ENCODE data around the gene AP4M1.

Gene AP4M1

DNA sequence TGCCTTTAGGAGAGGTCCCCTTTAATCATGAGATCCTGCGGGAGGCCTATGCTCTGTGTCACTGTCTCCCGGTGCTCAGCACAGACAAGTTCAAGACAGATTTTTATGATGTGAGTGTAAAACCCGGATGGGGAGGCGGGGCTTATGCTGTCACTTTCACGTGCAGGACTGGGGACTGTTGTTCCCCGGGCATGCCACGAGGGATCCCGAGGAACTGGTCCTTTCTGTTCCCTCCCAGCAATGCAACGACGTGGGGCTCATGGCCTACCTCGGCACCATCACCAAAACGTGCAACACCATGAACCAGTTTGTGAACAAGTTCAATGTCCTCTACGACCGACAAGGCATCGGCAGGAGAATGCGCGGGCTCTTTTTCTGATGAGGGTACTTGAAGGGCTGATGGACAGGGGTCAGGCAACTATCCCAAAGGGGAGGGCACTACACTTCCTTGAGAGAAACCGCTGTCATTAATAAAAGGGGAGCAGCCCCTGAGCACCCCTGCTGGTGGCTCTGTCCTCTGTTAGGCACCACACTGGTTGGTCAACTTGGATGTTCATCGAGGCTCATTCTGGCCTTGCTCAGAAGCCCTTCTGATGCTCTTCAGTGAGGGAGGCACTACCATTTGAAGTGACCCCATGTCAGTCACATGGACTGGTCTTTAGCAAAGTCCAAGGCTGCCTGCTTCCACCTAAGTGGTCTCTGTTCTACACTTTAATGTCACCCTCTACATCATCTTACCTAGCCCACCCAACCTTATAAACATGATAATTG lies 9.8 kb upstream of the AP4M1 start:
- no peak for DNase-seq (ENCODE audit: low spot score)
- H3K4me3 ChIP-seq: no peak overlapping the region
- no peak overlapping the region for H3K27ac ChIP-seq
- TF ChIP-seq CTCF (IDR thresholded peaks at IDR 0.05): no peak

DNA sequence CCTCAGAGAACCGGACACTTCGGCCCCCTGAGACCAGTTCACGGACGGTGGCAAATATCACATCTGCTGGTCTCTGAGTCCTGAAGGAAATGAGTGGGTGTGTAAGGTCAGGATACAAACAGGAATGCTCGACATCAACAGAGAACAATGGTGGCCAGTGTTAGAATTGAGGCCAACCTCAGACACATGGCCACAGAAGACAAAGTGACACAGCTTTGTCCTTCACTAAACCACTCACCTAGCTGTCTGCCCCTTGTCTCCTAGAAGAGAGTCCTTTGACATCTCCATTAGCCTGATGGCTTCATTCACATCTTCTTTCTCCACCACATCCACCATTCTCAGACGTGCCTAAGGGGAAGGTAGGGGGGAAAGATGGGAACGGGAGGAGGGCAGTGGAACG lies 8.4 kb upstream of the AP4M1 start:
- no peak overlapping the region for H3K4me3 ChIP-seq
- H3K27ac ChIP-seq: no peak overlapping the region
- TF ChIP-seq CTCF (IDR thresholded peaks at IDR 0.05): no peak
- DNase-seq (ENCODE audit: low spot score): no peak

DNA sequence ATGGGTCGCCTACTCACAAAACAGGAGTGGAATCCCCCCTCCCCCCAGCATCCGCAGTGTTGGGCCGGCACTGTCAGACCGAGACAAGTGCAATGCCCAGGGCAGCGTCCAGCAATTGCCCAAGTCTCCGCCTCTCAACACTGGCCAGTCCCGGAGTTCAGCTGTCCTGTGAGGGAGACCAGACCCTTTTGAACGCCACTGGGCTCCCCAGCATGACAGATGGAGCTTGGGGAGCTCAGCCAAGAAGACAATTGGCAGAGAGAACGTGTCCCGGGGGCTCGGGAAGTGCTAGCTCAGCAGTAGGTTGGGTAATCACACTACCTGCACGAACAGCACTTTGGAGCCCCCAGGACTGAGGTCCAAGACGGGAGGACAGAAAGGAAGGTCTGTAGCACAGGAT lies 7.9 kb upstream of the AP4M1 start:
- DNase-seq (ENCODE audit: low spot score): no peak
- Histone ChIP-seq H3K4me3 (no peak overlapping the region), H3K27ac (no peak overlapping the region)
- no peak for TF ChIP-seq CTCF (IDR thresholded peaks at IDR 0.05)

- H3K27ac ChIP-seq: no peak overlapping the region
- no peak for TF ChIP-seq CTCF (IDR thresholded peaks at IDR 0.05)
- no peak for DNase-seq (ENCODE audit: low spot score)
- H3K4me3 ChIP-seq: no peak overlapping the region
Measured at GRCh38 chr7:100093925-100094486, 7.4 kb upstream of the AP4M1 start.

DNA sequence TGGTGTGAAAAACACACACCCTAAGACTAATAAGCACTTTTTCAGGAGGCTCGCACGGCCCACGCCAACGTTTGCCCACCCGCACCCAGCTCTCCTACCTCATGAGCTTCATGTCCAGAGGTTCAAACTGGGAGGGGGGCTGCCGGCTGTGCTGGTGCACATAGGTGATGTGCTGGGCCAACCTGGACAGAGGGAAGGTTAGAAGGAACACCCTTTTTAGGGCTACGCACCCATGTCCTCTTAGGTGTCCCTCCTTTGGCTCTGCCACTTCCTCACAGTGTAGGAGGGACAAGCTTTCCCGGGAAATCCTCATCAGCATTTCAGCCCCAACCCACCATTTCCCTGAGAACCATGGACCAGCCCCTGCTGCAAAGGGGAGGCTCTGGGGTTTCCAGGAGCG lies 6.2 kb upstream of the AP4M1 start:
- Histone ChIP-seq H3K27ac (no peak overlapping the region), H3K4me3 (no peak overlapping the region)
- TF ChIP-seq CTCF (IDR thresholded peaks at IDR 0.05): no peak
- no peak for DNase-seq (ENCODE audit: low spot score)

- Histone ChIP-seq H3K27ac (no peak overlapping the region), H3K4me3 (no peak overlapping the region)
- no peak for TF ChIP-seq CTCF (IDR thresholded peaks at IDR 0.05)
- DNase-seq (ENCODE audit: low spot score): no peak
Measured at GRCh38 chr7:100095704-100096103, 5.7 kb upstream of the AP4M1 start.

DNA sequence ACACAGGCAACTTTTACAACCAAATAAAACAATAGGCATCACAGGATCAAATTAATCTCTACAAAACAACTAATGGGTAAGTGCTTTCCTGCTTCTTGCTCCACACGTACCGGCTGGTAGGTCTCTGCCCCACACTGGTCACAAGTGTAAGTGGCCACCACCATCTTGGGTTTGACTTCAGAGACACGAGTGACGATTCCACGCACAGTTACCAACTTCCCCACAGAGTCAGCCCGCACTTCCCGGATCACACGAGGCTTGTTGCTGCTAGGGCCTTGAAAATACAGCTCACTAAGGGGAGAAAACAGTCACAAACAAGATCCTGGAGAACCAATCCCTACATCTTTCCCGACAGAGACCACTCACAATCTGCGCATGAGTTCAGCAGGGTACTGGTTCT lies 2.5 kb upstream of the AP4M1 start:
- no peak for DNase-seq (ENCODE audit: low spot score)
- H3K4me3 ChIP-seq: no peak overlapping the region
- no peak for TF ChIP-seq CTCF (IDR thresholded peaks at IDR 0.05)
- no peak overlapping the region for H3K27ac ChIP-seq

All from coronary artery (tissue), 2 donors.